ENCODE measurements around the gene FBXW7. TPM values are rescaled to one million over a fixed set of nuclear protein-coding genes. Genes with fewer than 3 reads are reported as not detected.
A peak's percentile ranks its signal among the peaks of the same experiment; 100 is the strongest.

Gene FBXW7
- total and polyA plus RNA-seq, 4 donors: 7.6 to 82.1 (median 20.6) TPM

- DNase-seq (peak in 1 of 3 donors; percentile 61), ATAC-seq (ENCODE audit: insufficient read depth, low FRiP score) (no peak)
- Histone ChIP-seq H3K36me3 (ENCODE audit: control insufficient read depth in 4 of 4, insufficient read depth in 4 of 4, low read length in 4 of 4) (no peaks in the 10 kb centered on the region), H3K27me3 (ENCODE audit: control insufficient read depth in 3 of 3, insufficient read depth in 3 of 3, low read length in 2 of 3) (peaks cover 0 to 3% (median 0%) of the 10 kb centered on the region in 3 donors), H3K9ac (ENCODE audit: insufficient read depth in 1 of 2, low read length in 2 of 2) (no peak overlapping the region), H3K27ac (ENCODE audit: low read depth in 1 of 2, low read length in 1 of 2) (no peak overlapping the region), H3K9me3 (ENCODE audit: control insufficient read depth in 4 of 4, insufficient read depth in 3 of 4, low read length in 3 of 4) (no peaks in the 10 kb centered on the region), H3K4me3 (no peak overlapping the region), H3K4me1 (ENCODE audit: control insufficient read depth in 5 of 5, insufficient read depth in 5 of 5, low read length in 5 of 5) (peaks cover 0 to 6% (median 0%) of the 10 kb centered on the region in 5 donors)
- TF ChIP-seq, protein P1, sequence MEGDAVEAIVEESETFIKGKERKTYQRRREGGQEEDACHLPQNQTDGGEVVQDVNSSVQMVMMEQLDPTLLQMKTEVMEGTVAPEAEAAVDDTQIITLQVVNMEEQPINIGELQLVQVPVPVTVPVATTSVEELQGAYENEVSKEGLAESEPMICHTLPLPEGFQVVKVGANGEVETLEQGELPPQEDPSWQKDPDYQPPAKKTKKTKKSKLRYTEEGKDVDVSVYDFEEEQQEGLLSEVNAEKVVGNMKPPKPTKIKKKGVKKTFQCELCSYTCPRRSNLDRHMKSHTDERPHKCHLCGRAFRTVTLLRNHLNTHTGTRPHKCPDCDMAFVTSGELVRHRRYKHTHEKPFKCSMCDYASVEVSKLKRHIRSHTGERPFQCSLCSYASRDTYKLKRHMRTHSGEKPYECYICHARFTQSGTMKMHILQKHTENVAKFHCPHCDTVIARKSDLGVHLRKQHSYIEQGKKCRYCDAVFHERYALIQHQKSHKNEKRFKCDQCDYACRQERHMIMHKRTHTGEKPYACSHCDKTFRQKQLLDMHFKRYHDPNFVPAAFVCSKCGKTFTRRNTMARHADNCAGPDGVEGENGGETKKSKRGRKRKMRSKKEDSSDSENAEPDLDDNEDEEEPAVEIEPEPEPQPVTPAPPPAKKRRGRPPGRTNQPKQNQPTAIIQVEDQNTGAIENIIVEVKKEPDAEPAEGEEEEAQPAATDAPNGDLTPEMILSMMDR (IDR thresholded peaks at IDR 0.05; ENCODE audit: control extremely low read depth, extremely low read depth): no peak
- 69 to 87% methylated on average over 6 of the region's 6 CpGs for WGBS, 2 donors
These were observed 29.4 kb upstream of the FBXW7 start for GRCh38 chr4:152565333-152565732.

GRCh38 chr4:152564336-152564735 is 28.4 kb upstream of the FBXW7 start:
- Histone ChIP-seq H3K27ac (ENCODE audit: low read depth in 1 of 2, low read length in 1 of 2) (no peak overlapping the region), H3K4me3 (no peak overlapping the region), H3K27me3 (ENCODE audit: control insufficient read depth in 3 of 3, insufficient read depth in 3 of 3, low read length in 2 of 3) (peaks cover 0 to 3% (median 0%) of the 10 kb centered on the region in 3 donors), H3K4me1 (ENCODE audit: control insufficient read depth in 5 of 5, insufficient read depth in 5 of 5, low read length in 5 of 5) (peaks cover 0 to 6% (median 0%) of the 10 kb centered on the region in 5 donors), H3K9me3 (ENCODE audit: control insufficient read depth in 4 of 4, insufficient read depth in 3 of 4, low read length in 3 of 4) (no peaks in the 10 kb centered on the region), H3K36me3 (ENCODE audit: control insufficient read depth in 4 of 4, insufficient read depth in 4 of 4, low read length in 4 of 4) (no peaks in the 10 kb centered on the region), H3K9ac (ENCODE audit: insufficient read depth in 1 of 2, low read length in 2 of 2) (no peak overlapping the region)
- 76 to 91% methylated on average over 3 of the region's 3 CpGs for WGBS, 2 donors
- TF ChIP-seq, protein P1 (IDR thresholded peaks at IDR 0.05; ENCODE audit: control extremely low read depth, extremely low read depth): no peak
- ATAC-seq (ENCODE audit: insufficient read depth, low FRiP score): no peak
- DNase-seq: peak in 2 of 3 donors; percentile 14 to 45

- no peak overlapping the region for H3K4me3 ChIP-seq
- H3K4me1 ChIP-seq (ENCODE audit: control insufficient read depth in 5 of 5, insufficient read depth in 5 of 5, low read length in 5 of 5): no peaks in the 10 kb centered on the region
- H3K27me3 ChIP-seq (ENCODE audit: control insufficient read depth in 3 of 3, insufficient read depth in 3 of 3, low read length in 2 of 3): peaks cover 0 to 3% (median 0%) of the 10 kb centered on the region in 3 donors
- no peak overlapping the region for H3K9ac ChIP-seq (ENCODE audit: insufficient read depth in 1 of 2, low read length in 2 of 2)
- H3K27ac ChIP-seq (ENCODE audit: low read depth in 1 of 2, low read length in 1 of 2): no peak overlapping the region
- WGBS, 2 donors: 51 to 63% methylated on average over 2 of the region's 2 CpGs
- no peaks in the 10 kb centered on the region for H3K36me3 ChIP-seq (ENCODE audit: control insufficient read depth in 4 of 4, insufficient read depth in 4 of 4, low read length in 4 of 4)
- no peaks in the 10 kb centered on the region for H3K9me3 ChIP-seq (ENCODE audit: control insufficient read depth in 4 of 4, insufficient read depth in 3 of 4, low read length in 3 of 4)
- ATAC-seq (ENCODE audit: insufficient read depth, low FRiP score) (no peak), DNase-seq (no peak)
- TF ChIP-seq, protein P1 (IDR thresholded peaks at IDR 0.05; ENCODE audit: control extremely low read depth, extremely low read depth): no peak
These were observed 27.3 kb upstream of the FBXW7 start for GRCh38 chr4:152563209-152563608.

DNA sequence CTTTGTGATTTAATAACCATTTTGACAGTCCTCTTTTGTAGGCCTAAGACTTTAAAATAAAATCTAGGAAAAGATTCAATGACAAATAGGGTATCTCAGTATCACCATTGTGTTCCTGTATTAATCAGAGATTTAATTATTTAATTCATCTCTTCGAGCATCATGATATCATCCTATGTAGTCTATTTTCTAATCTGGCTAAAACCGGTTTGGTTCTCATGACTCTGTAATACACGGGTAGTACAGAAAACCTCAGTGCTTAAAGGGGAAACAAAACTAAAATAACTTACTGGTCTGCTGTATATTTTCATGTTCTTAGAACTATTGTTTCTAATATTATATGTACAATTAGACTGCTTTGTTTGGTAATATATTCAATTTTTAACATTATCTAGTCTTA is 23.7 kb upstream of the FBXW7 start:
- WGBS, 2 donors: 78 to 86% methylated on average over 3 of the region's 3 CpGs
- TF ChIP-seq, protein P1 (IDR thresholded peaks at IDR 0.05; ENCODE audit: control extremely low read depth, extremely low read depth): no peak
- Histone ChIP-seq H3K9ac (ENCODE audit: insufficient read depth in 1 of 2, low read length in 2 of 2) (no peak overlapping the region), H3K27ac (ENCODE audit: low read depth in 1 of 2, low read length in 1 of 2) (no peak overlapping the region), H3K36me3 (ENCODE audit: control insufficient read depth in 4 of 4, insufficient read depth in 4 of 4, low read length in 4 of 4) (no peaks in the 10 kb centered on the region), H3K9me3 (ENCODE audit: control insufficient read depth in 4 of 4, insufficient read depth in 3 of 4, low read length in 3 of 4) (no peaks in the 10 kb centered on the region), H3K4me3 (no peak overlapping the region), H3K27me3 (ENCODE audit: control insufficient read depth in 3 of 3, insufficient read depth in 3 of 3, low read length in 2 of 3) (peaks cover 0 to 3% (median 0%) of the 10 kb centered on the region in 3 donors), H3K4me1 (ENCODE audit: control insufficient read depth in 5 of 5, insufficient read depth in 5 of 5, low read length in 5 of 5) (no peaks in the 10 kb centered on the region)
- ATAC-seq (ENCODE audit: insufficient read depth, low FRiP score) (no peak), DNase-seq (no peak)

All from lung (tissue), 12 donors.